Suppressor macrophage (primary cell): ENCODE measurements around the gene SLC51A.
A peak's percentile ranks its signal among the peaks of the same experiment; 100 is the strongest.
"Not testable (repeated sequence)": the region's sequence is repeated elsewhere in the genome, so short reads cannot be mapped to it uniquely, and the experiment has no call there.

Experiments used
- DNase-seq, 4 experiments: peaks; one replicate each; pipeline ENCODE4 v3.0.0-alpha.2; 2020 to 2022
- total RNA-seq, 17 experiments: gene quantifications; one replicate each; lab custom pipeline; 2026; ENCODE audit warnings: mixed read lengths in 6 of 17, inconsistent platforms in 3 of 17; lab: John Stamatoyannopoulos, UW

The SLC51A gene
- 0 to 2.2 (median 0.03) reads per million in 17 experiments for total RNA-seq

DNA sequence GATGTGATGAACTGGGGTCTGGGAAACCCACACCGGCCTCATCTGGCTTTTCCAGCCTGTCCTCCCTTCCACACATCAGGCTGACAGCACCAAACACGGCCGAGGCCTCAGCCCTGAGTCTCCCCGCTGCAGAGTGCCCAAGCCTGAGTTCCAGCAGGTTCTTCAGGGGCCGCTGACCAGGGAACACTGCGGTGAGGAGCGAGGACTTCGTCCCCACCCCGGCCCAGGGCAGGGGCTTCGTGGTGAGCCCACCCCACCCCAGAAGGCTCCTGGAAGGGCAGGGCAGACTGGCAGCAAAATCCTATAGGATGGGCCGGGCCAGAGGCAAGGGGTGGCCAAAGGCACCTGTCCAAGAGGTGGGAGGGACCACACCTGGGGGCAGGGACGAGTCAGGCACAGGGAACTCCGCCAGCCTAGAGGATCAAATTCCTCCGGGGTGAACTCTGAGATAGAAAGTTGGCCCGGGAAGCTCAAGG, at the start of gene SLC51A:
SLC51A (plus strand) TSS at position 446 of the 476 bp plus-strand sequence. CDS start 179 bp downstream, outside the sequence.
- DNase-seq, result no peak

DNA sequence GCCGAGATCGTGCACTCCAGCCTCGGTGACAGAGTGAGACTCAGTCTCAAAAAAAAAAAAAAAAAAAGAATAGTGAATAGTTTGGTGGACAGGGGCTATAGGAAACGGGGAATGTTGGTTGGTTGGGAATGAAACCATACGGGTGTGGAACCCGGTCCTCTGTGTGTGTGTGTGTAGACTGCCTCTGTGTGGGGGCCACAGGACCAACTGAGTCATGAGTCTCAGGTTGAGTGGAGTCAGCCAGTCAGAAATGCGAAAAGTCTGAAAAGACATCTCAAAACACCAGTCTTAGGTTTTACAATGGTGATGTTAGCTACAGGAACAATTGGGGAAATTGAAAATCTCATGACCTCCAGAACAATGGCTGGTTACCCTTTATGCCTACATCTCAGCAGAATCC, 49.6 kb upstream of the SLC51A start:
- peak in 3 of 4 experiments; percentile 32 to 53 (median 42) for DNase-seq

DNA sequence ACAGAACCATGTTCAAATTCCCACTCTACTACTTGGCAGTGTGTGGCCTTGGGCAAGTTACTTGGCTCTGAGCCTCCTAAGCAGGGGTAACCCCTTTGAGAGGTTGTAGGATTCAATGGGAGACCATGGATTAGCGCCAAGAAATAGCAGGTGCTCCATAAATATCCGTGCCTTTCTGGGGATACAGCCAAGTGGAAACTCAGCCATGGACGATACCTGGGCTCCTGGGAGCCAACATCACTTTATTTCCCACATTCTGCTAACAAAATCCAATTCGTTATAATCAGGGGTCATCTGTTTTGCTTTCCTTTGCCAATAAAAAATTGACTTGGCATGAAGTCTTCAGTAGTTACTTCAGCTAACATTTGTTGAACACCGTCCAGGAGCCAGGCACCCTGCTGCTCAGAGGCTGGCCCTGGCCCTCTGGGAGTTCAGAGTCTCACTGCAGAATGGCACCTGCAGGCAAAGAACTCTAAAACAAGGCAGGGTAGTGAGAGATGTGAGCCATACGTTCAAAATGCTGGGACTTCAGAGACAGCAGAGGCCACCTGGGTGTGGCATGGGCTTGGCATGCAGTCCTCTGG, 47.4 kb upstream of the SLC51A start:
- no peak for DNase-seq

DNA sequence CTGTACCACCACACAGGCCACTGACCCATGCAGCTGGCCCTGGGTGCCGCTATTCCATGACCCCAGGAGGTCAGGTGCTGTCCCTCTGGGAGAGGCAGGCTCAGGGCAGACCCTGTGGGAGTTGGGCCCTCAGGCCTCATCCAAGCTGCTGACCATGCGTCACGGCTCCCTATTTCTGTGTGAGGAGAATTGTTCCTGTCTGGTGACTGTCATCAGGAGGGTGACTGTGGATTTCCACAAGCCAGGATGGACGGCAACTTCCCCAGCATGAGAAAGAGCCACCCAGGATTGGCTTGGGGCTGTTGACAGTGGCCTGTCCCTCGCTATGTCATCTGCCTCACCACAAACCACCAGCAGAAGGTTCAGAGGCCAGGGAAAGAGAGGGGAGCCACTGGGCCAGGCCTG, 46.5 kb upstream of the SLC51A start:
- peak; percentile 93 to 98 (median 95) for DNase-seq

DNA sequence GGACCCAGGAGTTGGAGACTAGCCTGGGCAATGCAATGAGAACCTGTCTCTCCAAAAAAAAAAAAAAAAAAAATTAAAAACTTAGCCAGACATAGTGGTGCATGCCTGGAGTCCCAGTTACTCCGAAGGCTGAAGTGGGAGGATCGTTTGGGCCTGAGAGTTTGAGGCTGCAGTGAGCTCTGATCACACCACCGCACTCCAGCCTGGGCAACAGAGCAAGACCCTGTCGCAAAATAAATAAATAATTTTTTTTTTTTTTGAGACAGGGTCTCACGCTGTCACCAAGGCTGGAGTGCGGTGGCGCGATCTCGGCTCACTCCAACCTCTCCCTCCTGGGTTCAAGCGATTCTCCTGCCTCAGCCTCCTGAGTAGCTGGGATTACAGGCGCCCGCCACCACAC, 46.0 kb upstream of the SLC51A start:
- DNase-seq, result not testable (repeated sequence)

DNA sequence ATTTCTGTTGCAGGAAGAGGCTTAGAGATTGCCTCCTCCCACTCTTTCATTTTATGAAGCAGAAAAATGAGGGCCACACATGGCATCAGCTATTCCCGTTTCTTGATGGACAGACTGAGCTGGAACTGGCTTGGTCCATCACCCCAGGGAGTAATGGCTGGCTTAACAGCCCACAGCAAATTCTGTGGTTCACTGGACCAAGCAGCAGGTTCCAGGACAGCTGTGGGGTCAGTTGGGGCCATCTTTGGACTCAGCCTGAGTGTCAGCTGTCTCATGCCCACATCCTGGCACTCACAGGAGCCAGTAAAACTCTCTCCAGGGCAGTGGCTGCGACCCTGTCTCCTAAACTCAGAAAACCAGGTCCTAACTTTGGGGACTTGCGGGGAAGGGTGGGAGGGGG, 41.7 kb upstream of the SLC51A start:
- no peak for DNase-seq

DNA sequence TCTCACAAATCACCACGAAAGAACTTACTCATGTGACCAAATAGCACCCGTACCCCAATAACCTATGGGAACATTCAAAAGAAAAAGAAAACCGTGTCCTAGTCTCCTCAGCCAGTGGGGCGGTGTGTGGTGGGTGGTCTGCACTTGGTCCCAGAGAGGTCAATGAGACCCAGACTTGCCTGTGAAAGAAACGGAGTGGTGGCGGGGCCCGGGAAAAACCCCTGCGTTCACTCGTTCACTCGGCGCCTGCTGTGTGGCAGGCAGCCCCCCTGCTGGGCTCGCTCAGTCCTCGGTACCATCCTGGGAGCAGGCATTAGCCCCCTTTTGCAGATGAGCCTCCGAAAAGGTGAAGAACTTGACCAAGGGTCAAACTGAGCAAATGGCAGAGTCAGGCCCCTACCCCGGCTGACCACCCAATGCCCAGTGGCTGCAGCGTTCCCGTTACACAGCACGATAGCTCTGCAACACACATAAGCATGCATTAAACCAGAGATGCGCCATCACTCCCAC, 41.2 kb upstream of the SLC51A start:
- no peak for DNase-seq

DNA sequence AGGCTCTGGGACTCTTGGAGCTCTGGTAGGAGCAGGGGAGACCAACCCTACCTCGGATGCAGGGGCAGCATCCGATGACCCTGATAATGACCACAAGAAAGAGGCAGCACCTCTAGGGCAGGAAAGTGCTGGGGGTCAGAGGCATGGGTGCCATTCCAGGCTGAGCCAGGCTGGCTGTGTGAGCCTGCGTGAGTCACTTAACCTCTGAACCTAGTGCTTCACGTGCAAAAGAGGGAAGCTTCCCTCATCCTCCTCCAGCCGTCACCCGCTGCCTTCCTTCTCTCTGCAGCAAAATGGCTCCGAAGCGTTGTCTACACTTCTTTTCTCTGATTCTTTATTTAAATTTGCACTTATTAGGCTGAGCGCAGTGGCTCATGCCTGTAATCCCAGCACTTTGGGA, 40.6 kb upstream of the SLC51A start:
- peak; percentile 52 to 71 (median 69) for DNase-seq

DNA sequence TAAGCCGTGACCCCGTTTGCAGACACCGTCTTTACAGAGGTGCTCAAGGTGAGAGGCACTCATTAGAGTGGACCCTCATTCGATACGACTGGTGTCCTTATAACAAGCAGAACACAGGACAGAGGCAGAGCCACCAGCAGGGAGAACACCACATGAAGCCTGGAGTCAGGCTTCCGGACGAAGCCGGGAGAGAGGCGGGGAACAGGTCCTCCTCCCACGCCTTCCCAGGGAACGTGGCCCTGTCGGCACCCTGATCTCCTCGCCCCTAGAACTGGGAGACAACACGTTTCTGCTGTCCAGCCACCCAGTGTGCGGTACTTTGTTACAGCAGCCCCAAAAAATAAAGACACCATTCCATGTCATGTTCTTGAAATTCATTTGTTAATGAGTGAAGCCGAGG, 38.8 kb upstream of the SLC51A start:
- DNase-seq, result no peak

DNA sequence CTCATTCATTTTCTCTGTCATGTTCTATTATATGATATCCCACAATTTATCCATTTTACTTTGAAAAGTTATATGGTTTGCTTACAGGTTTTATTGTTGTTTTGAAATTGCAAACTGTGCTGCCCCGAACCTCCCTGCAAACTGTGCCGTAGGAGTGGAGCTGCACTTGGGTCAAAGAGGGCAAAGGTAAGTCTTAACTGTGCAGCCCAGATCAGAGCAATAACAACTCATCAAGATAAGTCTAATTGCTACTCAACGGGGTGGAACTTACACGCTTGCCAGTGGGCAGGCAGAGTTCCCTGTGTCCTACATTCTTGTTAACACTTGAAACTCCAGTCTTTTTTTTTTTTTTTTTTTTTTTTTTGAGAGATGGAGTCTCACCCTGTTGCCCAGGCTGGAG, 38.4 kb upstream of the SLC51A start:
- DNase-seq, result no peak

DNA sequence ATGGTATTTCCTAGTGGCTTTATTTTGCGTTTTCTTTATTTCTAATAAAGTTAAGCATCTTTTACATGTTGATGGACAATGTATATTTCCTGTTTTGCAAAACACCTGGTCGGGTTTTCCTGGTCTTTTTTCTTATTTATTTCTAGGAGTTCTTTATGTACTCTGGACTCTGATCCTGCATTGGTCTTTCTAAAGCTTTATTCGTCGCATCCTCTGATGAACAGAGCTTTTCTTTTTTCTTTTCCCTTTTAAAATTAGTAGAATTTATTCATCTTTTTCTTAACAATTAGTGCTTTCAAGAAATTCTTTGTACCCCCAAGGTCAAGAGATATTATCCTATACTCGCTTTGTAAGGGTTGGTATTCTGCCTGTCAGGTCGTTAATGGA, 37.3 kb upstream of the SLC51A start:
- DNase-seq, result no peak

DNA sequence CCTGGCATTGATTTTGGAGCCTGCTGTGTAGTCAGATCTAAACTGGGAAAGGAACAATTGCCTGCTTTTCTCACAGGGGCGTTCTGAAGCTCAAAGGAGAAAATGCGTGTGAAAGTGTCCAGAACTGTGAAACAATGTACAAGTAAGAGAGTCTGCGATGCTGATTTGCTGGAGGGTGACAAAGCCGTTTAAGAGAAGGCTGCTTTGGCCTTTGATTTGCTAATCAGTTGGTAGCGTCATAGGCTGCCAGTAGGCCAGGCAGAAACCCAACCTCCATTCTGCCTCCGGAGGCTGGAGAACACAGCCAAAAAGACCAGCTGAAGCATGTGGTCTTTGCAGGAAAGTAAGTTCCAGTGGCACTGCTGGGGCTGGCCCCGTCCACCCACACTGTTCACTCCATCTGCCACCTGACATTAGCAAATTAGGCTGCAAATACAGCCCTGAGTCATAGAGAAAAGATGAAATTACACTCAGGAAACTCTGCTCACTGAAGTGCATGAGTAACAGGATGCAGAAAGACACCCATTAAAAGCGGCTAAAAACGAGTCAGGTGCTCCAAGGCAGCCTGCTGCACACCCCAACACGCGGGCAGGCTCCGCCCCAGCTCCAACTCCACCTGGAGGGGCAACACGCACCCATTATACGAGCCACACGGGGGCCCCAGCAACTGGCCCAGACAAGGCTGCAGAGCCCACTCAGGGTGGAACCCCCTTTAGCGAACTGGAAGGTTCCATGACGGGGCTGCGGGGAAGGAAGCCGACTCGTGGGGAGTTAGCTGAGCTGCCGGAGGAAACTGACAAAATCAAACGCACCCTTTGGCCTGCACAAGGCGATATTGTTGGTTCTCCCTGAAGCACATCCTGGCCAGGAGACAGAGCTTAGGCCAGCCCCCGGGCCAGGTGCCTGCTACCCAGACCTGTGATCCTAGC, 36.7 kb upstream of the SLC51A start:
- peak; percentile 85 to 95 (median 91) for DNase-seq

DNA sequence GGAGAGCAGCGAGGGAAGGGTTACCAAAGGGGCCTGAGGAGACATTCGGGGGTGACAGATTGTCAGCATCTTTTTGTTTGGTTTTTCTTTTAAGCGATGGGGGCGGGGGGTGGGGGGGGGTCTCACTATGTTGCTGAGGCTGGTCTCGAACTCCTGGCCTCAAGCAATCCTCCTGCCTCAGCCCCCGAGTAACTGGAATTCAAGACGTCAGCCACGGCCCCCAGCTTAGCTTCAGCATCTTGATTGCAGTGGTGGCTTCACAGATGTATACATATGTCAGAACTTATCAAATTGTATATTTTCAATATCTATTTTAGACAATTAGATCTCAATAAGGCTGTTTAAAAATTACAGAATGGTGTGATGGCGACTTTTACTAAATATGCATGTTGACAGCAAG, 36.0 kb upstream of the SLC51A start:
- DNase-seq, result no peak

DNA sequence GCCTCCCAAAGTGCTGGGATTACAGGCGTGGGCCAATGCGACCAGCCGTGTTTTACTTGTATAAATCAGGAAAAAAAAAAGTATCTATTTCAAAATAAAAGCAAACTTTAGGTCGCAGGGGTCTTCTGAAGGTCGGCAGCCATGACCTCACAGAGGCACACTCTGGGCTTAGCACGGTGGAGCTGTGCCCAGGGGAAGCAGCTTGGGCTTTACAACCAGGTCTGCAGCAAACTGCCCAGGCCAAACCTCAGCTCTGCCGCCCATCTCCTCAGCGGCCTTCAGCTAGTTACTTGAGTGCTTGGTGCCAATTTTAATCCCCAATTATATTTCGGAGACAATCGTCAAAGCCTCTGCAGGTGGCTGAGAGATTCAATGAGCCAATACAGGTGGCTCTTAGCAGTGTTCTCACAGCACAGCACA, 35.2 kb upstream of the SLC51A start:
- no peak for DNase-seq

DNA sequence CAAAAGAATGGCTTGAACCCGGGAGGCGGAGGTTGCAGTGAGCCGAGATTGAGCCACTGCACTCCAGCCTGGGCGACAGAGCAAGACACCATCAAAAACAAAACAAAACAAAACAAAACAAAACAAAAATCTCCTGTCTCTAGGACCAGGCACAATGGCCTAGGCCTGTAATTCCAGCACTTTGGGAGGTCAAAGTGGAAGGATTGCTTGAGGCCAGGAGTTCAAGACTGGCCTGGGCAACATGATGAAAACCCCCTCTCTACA, 32.2 kb upstream of the SLC51A start:
- not testable (repeated sequence) for DNase-seq

DNA sequence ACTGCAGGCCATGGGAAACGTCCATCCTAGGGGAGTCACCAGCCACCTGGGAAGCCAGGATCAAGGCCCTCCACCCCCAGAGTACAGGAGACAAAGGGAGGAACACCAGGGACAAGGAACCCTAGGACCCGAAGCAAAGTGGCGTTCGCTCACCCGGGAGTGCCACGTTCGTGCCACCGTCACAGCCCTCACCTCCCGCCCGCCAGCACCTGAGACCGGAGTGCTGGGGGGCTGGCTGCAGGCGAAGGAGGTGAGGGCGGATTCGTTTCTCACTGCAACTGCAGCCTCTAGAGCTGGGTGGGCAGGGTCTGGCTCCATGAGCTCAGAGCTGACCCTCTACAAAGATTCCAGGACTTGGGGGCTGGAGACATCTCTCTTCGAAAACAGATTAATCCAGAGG, 31.5 kb upstream of the SLC51A start:
- DNase-seq, result no peak

DNA sequence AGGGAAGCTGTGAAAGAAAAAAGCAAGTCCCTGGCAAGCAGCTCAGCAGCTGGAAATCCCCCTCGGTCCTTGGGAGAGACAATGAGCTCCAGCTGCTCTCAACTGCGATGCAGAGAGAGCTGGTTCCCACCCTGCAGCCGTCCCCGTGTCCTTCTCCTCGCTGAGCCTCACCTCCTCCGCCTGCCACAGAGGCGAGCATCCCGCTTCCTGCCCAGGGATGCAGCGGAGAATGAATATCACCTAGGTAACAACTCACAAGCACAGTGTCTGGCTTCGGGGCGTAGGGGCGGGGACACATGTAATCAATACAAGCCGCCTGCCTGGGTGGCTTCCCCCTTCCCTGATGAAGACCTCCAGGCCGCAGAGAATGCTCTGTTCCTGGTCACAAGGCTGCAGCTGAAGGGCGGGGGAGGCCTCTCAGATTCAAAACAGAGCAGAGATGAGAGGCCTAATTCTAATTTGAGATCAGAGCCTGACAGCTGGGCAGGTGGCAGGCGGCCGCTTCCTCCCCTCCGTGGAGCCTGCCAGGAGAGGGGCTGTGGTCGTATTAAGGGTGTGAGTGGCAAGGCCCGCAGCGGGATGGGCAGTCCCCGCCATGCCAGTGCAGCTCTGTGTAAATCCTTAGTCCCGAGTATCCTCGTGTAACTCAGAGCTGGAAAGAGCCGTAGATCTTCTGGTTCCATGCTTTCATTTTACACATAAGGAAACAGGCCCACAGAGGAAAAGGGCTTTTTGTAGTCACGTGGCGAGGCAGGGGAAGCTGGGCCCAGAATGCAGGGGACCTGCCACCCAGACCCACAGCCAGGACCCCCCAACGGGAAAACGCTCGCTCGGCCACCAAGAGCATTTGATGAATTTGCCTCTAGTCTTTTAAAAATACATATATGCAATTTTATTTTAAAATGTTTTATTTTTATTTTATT, 29.4 kb upstream of the SLC51A start:
- DNase-seq, result peak in 2 of 4 experiments; percentile 47 to 62

DNA sequence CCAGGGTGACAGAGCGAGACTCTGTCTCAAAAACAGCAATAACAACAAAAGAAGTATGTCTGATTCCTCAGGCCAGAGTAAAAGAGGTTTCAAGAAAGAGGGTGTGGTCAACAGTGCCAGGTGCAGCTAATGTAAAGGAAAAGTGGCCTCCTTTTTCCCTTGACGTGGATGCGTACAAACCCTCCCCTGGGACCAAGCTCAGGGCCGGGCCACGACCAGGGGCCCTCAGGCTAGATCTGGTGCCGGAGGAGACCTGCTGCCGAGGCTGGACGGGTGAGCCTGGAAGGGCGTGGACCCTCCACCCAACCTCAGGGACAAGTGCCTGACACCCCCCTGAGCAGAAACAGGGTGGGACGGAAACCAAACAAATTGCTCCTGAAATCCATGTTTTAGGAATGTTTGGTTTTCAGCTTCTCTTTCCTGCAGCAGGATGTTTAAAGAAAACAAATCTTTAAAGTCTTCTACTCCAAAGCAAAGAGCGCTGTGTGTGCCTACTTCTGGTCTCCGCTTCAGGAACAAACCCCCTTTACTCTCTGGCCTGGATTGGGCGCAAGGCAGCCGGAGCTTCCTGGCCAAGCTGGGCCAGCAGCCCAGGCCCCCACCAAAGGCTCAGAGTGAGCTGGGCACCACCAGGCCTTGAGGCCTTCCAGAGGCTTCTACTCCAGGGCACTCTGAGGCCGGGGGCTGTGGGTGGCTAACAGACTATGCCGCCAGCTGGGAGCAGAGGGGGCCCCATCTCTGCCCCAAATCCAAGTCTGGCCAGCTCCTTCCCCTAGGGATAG, 26.6 kb upstream of the SLC51A start:
- no peak for DNase-seq

DNA sequence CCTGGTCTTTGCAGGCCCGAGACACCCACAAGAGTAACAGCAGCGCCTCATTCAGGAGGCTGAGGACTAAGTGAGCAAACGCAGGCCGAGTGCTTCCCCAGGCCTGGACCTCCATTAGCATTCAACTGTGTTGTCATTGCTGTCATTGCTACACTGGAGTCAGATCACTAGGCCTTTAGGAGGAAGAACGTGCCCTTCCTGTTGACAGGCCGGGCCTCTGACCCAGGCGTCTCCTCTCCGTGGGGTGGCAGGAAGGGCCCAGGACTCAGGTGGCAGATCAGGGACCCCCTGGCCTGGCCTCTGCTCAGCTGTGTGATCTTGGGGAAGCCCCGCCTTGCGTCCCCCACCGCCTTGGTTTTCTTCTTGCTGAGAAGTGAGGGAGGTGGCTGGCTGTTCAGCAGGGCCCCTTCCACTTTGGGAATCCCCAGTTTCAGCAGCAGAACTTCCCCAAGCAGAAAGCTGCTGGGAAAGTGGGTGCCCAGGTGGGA, 24.3 kb upstream of the SLC51A start:
- peak; percentile 71 to 89 (median 86) for DNase-seq

DNA sequence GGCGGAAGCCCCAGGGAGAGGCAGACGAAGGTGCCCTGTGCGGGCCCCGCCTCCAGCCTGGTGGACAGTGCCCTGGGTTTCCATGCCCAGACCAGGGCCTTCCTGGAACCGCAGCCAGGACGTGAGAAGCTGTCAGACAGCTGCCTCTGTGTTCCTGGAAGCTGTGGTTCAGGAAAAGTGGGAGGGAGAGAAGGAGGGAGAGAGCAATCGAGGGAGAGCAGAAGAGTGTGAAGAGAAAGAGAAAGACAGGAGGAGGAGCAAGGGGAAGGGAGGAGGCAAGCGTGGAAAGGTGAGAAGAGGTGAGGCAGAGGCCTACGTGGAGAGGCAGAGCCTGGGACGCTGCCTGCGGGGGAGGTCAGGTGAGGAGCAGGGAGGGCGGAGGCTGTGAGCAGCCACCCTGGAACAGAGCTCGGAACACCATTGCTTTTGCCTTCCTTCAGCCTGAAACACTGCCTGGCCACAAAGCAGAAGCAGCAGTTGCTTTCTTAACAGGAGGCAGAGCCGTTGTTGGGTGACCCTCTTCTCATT, 23.7 kb upstream of the SLC51A start:
- DNase-seq, result peak; percentile 48 to 70 (median 64)

DNA sequence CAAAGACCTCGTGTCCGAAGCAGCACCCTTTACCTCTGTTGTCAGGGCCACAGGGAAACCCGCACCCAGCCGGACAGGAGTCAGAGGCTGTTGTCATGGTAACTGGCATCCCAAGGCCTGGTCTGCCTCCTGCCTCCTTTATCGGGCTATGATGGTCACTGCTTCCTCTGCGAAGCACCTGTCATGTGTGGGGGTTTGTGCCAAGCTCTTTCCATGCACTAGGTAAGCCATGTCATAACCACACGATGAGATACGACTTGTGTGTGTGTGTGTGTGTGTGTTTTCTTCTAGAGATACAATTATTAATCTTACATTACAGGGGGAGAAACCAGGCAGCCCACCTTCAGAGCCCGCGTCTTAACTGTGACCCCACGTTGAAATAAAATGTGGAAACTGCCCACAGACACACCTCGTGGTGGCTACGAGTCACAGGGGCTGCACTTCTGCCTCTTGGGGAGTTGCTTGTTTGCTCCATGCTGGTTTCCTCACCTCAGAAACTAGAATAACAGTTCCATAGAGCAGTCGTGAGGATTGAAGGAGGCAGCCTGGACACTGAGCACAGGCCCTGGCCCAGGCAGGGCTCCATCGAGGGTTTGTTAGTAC, 23.1 kb upstream of the SLC51A start:
- peak; percentile 67 to 79 (median 75) for DNase-seq
